Keratinocyte (primary cell): ENCODE measurements around the gene CDK10. TPM values are rescaled to one million over a fixed set of nuclear protein-coding genes. Genes with fewer than 3 reads are reported as not detected.

Experiments used
- DNase-seq: peaks from one replicate; pipeline ENCODE4 v3.0.0-alpha.2; 2011; ENCODE audit warnings: low read depth, missing footprints, low spot score
- FAIRE-seq: peaks from 2 replicates; lab custom pipeline; 2011; peaks lifted over from hg19 to GRCh38; lab: Jason Lieb, UNC
- H2AFZ ChIP-seq: 2 replicates; pipeline ENCODE4 v1.6.0; 2012; ENCODE audit warnings: low read length, control low read depth, inconsistent platforms; ENCODE audit not compliant: control insufficient read depth
- H3K27ac ChIP-seq: 2 replicates; pipeline ENCODE4 v1.5.1; 2011; ENCODE audit warnings: low read length; ENCODE audit not compliant: control insufficient read depth, insufficient read depth
- H3K27me3 ChIP-seq: 3 replicates; pipeline ENCODE4 v1.6.0; 2011; ENCODE audit warnings: low read length; ENCODE audit not compliant: control insufficient read depth, insufficient read depth; ENCODE audit errors: extremely low read depth
- H3K36me3 ChIP-seq, 2 experiments: 2 replicates in 1 of 2; 3 replicates in 1 of 2; pipeline ENCODE4 v1.5.1; 2011; ENCODE audit warnings: low read length in 2 of 2, mild to moderate bottlenecking in 1 of 2; ENCODE audit not compliant: control insufficient read depth in 2 of 2, insufficient read depth in 2 of 2; ENCODE audit errors: extremely low read depth in 1 of 2
- H3K4me1 ChIP-seq: 3 replicates; pipeline ENCODE4 v1.5.1; 2011; ENCODE audit warnings: low read length; ENCODE audit not compliant: control insufficient read depth, insufficient read depth; ENCODE audit errors: extremely low read depth
- H3K4me2 ChIP-seq: 3 replicates; pipeline ENCODE4 v1.6.0; 2011; ENCODE audit warnings: low read depth, low read length; ENCODE audit not compliant: control insufficient read depth, insufficient read depth; ENCODE audit errors: extremely low read depth
- H3K4me3 ChIP-seq, 3 experiments: fragments of 200-600 bp in 1 of 3; sonication (generic) in 1 of 3; 2 replicates in 2 of 3; 3 replicates in 1 of 3; pipeline ENCODE4 v1.5.1; 2011 to 2016; ENCODE audit warnings: low read length in 3 of 3, mild to moderate bottlenecking in 3 of 3, control low read depth in 2 of 3, inconsistent platforms in 1 of 3, low read depth in 1 of 3, mixed read lengths in 1 of 3, mixed run types in 1 of 3, moderate library complexity in 1 of 3; ENCODE audit not compliant: control insufficient read depth in 2 of 3, insufficient read depth in 2 of 3; ENCODE audit errors: extremely low read depth in 1 of 3
- H3K79me2 ChIP-seq: 2 replicates; pipeline ENCODE4 v1.6.0; 2012; ENCODE audit warnings: low read length; ENCODE audit not compliant: control insufficient read depth, insufficient read depth
- H3K9ac ChIP-seq: 3 replicates; pipeline ENCODE4 v1.6.0; 2011; ENCODE audit warnings: low read length; ENCODE audit not compliant: control insufficient read depth, insufficient read depth; ENCODE audit errors: extremely low read depth
- H3K9me1 ChIP-seq: 3 replicates; pipeline ENCODE4 v1.6.0; 2011; ENCODE audit warnings: low read length; ENCODE audit not compliant: control insufficient read depth, insufficient read depth; ENCODE audit errors: extremely low read depth
- H3K9me3 ChIP-seq: 2 replicates; pipeline ENCODE4 v1.5.1; 2012; ENCODE audit warnings: low read depth, low read length; ENCODE audit not compliant: control insufficient read depth
- H4K20me1 ChIP-seq: 3 replicates; pipeline ENCODE4 v1.6.0; 2011; ENCODE audit warnings: low read length; ENCODE audit not compliant: control insufficient read depth, insufficient read depth; ENCODE audit errors: extremely low read depth
- CTCF ChIP-seq, 3 experiments: IDR thresholded peaks in 1 of 3; conservative IDR thresholded peaks in 1 of 3; optimal IDR thresholded peaks in 1 of 3; 2 replicates in 2 of 3; 3 replicates in 1 of 3; pipeline versions ENCODE3 to v1.5.1; 2011; ENCODE audit warnings: low read length in 3 of 3, mild to moderate bottlenecking in 3 of 3, moderate library complexity in 2 of 3, control low read depth in 1 of 3, inconsistent platforms in 1 of 3; ENCODE audit not compliant: insufficient read depth in 2 of 3; ENCODE audit errors: extremely low read depth in 1 of 3
- EZH2 ChIP-seq: IDR thresholded peaks from one replicate; pipeline ENCODE4 v1.6.1; 2012; ENCODE audit warnings: inconsistent platforms, mild to moderate bottlenecking, low read length, moderate library complexity
- dilution Hi-C: fragments of 300-500 bp; cut with MboI; formaldehyde crosslinking; loops from one replicate; pipeline ENCODE4 v1.7.0; 2020; ENCODE audit warnings: low sequenced_read_pairs; ENCODE audit not compliant: extremely low pct_ligation_motif_present
- polyA plus RNA-seq, 5 experiments: library from polyadenylated mRNA; depleted of rRNA in 3 of 5; stranded (reverse) in 3 of 5; stranded (forward) in 1 of 5; unstranded in 1 of 5; fragments of >200 nt; gene quantifications; 1 replicate in 1 of 5; 2 replicates in 3 of 5; 3 replicates in 1 of 5; pipeline versions ENCODE4 v1.2.1 to v1.2.3, GENCODE V29; 2011 to 2012; ENCODE audit warnings: missing spikeins in 2 of 5, low read depth in 1 of 5, low replicate concordance in 1 of 5

The CDK10 gene
- polyA plus RNA-seq, 1 donor (not counting 4 experiments of a cell fraction or from before 2014, with no cell fraction given), result 30.6 TPM

GRCh38 chr16:89643769-89644300 lies 42.7 kb upstream of the CDK10 start:
- Histone ChIP-seq H3K4me1 (peaks cover 9% of the 10 kb centered on the region), H3K27me3 (peaks cover 6% of the 10 kb centered on the region), H3K27ac (no peak overlapping the region), H3K4me2 (no peak overlapping the region), H3K9me1 (peaks cover 3% of the 10 kb centered on the region), H3K9me3 (no peaks in the 10 kb centered on the region), H4K20me1 (no peaks in the 10 kb centered on the region), H3K36me3 (peaks cover 18% of the 10 kb centered on the region in 2 experiments), H3K4me3 (no peak overlapping the region), H3K9ac (no peak overlapping the region), H3K79me2 (no peaks in the 10 kb centered on the region), H2AFZ (no peak overlapping the region)
- FAIRE-seq, result no peak
- DNase-seq, result no peak
- dilution Hi-C loops, result no loop called here
- TF ChIP-seq CTCF (optimal IDR thresholded peaks at IDR 0.05 in 1 of 3, IDR thresholded peaks at IDR 0.05 in 1 of 3, conservative IDR thresholded peaks at IDR 0.05 in 1 of 3; ENCODE audit: extremely low read depth in 1 of 3, insufficient read depth in 2 of 3, low read length in 3 of 3) (no peak), EZH2 (no peak)

DNA sequence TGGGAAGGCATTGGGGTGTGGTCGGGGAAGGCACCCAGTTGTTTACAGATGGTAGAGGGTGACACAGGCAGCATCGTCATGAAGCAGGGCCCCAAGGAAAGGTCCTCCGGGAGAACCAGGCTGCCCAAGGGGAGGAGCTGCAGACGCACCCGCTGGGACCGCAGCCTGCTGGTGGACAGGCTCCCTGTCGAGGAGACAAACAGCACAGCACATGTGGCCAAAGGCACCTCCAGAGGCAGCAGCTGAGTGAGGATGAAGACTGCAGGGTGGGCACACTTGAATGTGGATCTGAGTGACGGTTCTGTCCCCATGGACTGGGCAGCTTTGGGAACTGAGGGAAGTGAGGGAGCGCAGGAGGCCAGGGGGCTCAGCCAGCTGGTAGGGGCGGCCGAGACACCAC lies 41.4 kb upstream of the CDK10 start:
- no peak for FAIRE-seq
- peaks cover 3% of the 10 kb centered on the region for H3K27me3 ChIP-seq

More for the DNA sequence above, 41.4 kb upstream of the CDK10 start:
- peaks cover 18 to 20% of the 10 kb centered on the region in 2 experiments for H3K36me3 ChIP-seq
- H2AFZ ChIP-seq, result no peak overlapping the region
- peaks cover under 1% of the 10 kb centered on the region for H3K79me2 ChIP-seq
- no peaks in the 10 kb centered on the region for H4K20me1 ChIP-seq
- peaks cover 3% of the 10 kb centered on the region for H3K9me1 ChIP-seq
- peaks cover 9% of the 10 kb centered on the region for H3K4me1 ChIP-seq
- no peaks in the 10 kb centered on the region for H3K9me3 ChIP-seq
- H3K27ac ChIP-seq, result no peak overlapping the region
- no peak overlapping the region for H3K9ac ChIP-seq
- H3K4me2 ChIP-seq, result no peak overlapping the region
- TF ChIP-seq CTCF (optimal IDR thresholded peaks at IDR 0.05 in 1 of 3, IDR thresholded peaks at IDR 0.05 in 1 of 3, conservative IDR thresholded peaks at IDR 0.05 in 1 of 3; ENCODE audit: extremely low read depth in 1 of 3, insufficient read depth in 2 of 3, low read length in 3 of 3), result no peak
- TF ChIP-seq EZH2, result no peak
- dilution Hi-C loops, result no loop called here
- no peak overlapping the region for H3K4me3 ChIP-seq
- DNase-seq, result no peak
